Body of pancreas (tissue), 4 donors: ENCODE data around the gene PKN3. TPM values are rescaled to one million over a fixed set of nuclear protein-coding genes. Genes with fewer than 3 reads are reported as not detected.

Experiments used
- ATAC-seq: fragments of 150-250 bp; one replicate; pipeline ENCODE4 v1.9.1; 2016
- DNase-seq, 4 donors: peaks; one replicate each; pipeline ENCODE4 v3.0.0-alpha.2; 2019
- H3K27ac ChIP-seq, 4 donors: fragments of 200-600 bp; sonication (generic); 1 replicate in 3 of 4; 2 replicates in 1 of 4; pipeline versions ENCODE4 v1.5.1 to v1.6.1; 2016 to 2019; ENCODE audit warnings: mild to moderate bottlenecking in 1 of 4, mixed read lengths in 1 of 4, moderate library complexity in 1 of 4
- H3K27me3 ChIP-seq, 2 donors: fragments of 200-600 bp; sonication (generic); one replicate each; pipeline ENCODE4 v1.6.0; 2016; ENCODE audit warnings: mild to moderate bottlenecking in 1 of 2
- H3K36me3 ChIP-seq, 2 donors: fragments of 200-600 bp; sonication (generic); replicated peaks in 1 of 2; 2 replicates each; pipeline ENCODE4 v1.5.1; 2016; ENCODE audit warnings: low read depth in 2 of 2; ENCODE audit not compliant: insufficient read depth in 1 of 2
- H3K4me1 ChIP-seq: fragments of 200-600 bp; sonication (generic); one replicate; pipeline ENCODE4 v1.6.0; 2016
- H3K4me3 ChIP-seq, 2 donors: fragments of 200-600 bp; sonication (generic); 1 replicate in 1 of 2; 2 replicates in 1 of 2; pipeline ENCODE4 v1.5.1; 2016 to 2019
- H3K9me3 ChIP-seq, 3 donors: fragments of 200-600 bp; sonication (generic); 1 replicate in 2 of 3; 2 replicates in 1 of 3; pipeline ENCODE4 v1.5.1; 2016
- CTCF ChIP-seq, 7 experiments: fragments of 450-650 bp in 4 of 7; fragments of 200-600 bp in 3 of 7; sonication (generic) in 3 of 7; IDR thresholded peaks; one replicate each; pipeline ENCODE4 v1.5.1; 2016 to 2019; ENCODE audit warnings: antibody characterized with exemption in 7 of 7
- POLR2A ChIP-seq, 3 donors: fragments of 450-650 bp; IDR thresholded peaks; one replicate each; pipeline ENCODE4 v1.6.1; 2016; ENCODE audit warnings: antibody characterized with exemption in 3 of 3, mild to moderate bottlenecking in 2 of 3
- WGBS, 2 donors: methylation state at CpG; one replicate each; pipeline ENCODE4 v1.1.5; 2017; 5-methylcytosine and 5-hydroxymethylcytosine counted together
- intact Hi-C: fragments of 100-400 bp; cut with DNase I; formaldehyde crosslinking; loops from one replicate; pipeline ENCODE4 v1.15.1; 2023
- total RNA-seq, 2 donors: library from RNA; depleted of rRNA; stranded (reverse); fragments of >200 nt; gene quantifications; one replicate each; pipeline ENCODE4 v1.1.0, GENCODE V29; 2016

The PKN3 gene
- total RNA-seq, 2 donors from 2014 or later = 4.9 to 10.2 TPM

DNA sequence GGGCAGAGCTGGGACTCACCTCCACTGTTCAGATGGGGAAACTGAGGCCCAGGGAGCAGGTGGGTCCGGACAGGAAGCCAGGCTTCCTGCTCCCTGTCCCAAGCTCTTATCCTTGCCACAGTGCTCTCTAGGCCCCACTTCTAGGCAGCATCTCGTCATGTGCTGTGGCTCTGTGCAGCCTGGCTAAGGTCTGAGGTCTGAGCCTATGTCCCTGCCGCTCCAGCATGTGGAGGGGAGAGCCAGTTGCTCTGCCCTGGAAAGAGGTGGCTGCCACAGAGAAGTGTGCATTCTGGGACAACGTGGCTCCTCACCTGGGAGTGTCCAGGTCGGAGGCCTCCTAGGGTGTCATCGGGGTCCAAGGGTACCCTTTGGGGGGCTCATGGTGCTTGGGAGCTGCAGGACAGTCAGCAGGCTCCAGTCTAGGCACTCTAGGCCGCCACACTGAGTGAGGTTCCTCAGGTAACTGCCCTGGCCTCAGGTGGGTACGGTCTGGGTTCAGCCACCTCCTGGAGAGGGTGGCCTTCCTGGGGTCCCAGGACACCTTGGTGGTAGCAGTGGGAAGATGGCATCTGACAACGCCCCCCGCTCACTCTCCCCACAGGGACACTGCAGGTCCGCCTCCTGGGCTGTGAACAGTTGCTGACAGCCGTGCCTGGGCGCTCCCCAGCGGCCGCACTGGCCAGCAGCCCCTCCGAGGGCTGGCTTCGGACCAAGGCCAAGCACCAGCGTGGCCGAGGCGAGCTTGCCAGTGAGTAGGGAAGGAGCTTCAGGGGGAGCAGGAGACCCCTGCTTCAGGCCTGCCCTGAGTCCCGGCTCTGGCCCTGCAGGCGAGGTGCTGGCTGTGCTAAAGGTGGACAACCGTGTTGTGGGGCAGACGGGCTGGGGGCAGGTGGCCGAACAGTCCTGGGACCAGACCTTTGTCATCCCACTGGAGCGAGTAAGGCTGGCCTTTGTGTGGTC, 10.4 kb downstream of the PKN3 start:
- DNase-seq (peak in 1 of 4 donors; percentile 10), ATAC-seq (peak; percentile 39)
- no peak overlapping the region for H3K4me3 ChIP-seq
- TF ChIP-seq POLR2A (IDR thresholded peaks at IDR 0.05) (no peak), CTCF (IDR thresholded peaks at IDR 0.05) (no peak)
- H3K27me3 ChIP-seq = no peaks in the 10 kb centered on the region
- WGBS, 2 donors = 91 to 98% methylated on average over 13 to 24 of the region's 26 CpGs
- intact Hi-C loops = no loop called here
- no peaks in the 10 kb centered on the region for H3K4me1 ChIP-seq
- H3K36me3 ChIP-seq = no peaks in the 10 kb centered on the region
- no peaks in the 10 kb centered on the region for H3K9me3 ChIP-seq
- no peak overlapping the region for H3K27ac ChIP-seq

- H3K4me3 ChIP-seq = no peak overlapping the region
- peak in 1 of 4 donors; percentile 8 for DNase-seq
- no peak for ATAC-seq
- H3K9me3 ChIP-seq = no peaks in the 10 kb centered on the region
- TF ChIP-seq CTCF (IDR thresholded peaks at IDR 0.05) (no peak), POLR2A (IDR thresholded peaks at IDR 0.05) (no peak)
- H3K27me3 ChIP-seq = no peaks in the 10 kb centered on the region
- no peaks in the 10 kb centered on the region for H3K36me3 ChIP-seq
- no peak overlapping the region for H3K27ac ChIP-seq
- no peaks in the 10 kb centered on the region for H3K4me1 ChIP-seq
- intact Hi-C loops = no loop called here
- 90 to 94% methylated on average over 5 to 13 of the region's 13 CpGs for WGBS, 2 donors
These were observed 11.1 kb downstream of the PKN3 start for GRCh38 chr9:128713411-128713780.

DNA sequence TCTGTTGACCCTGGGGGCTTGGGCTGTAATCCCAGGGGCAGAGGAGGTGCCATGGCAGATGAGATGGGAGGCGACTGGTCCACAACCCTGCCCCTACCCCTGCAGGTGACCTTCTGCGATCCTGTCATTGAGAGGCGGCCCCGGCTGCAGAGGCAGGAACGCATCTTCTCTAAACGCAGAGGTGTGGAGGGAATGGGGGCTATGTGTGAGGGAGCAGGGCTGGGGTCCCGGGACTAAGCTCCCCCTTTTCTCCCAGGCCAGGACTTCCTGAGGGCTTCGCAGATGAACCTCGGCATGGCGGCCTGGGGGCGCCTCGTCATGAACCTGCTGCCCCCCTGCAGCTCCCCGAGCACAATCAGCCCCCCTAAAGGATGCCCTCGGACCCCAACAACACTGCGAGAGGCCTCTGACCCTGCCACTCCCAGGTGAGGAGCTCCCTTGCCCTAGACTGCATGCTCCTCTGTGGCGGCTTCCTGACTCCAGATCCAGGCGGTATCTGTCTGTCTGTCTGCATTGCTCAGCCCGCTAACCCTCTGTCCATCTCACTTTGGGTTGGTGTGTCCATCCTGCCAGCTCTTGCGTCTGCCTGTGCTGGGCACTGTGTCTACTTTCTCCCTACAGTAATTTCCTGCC, 11.8 kb downstream of the PKN3 start:
- Histone ChIP-seq H3K4me1 (no peaks in the 10 kb centered on the region), H3K27me3 (no peaks in the 10 kb centered on the region), H3K36me3 (no peaks in the 10 kb centered on the region), H3K27ac (no peak overlapping the region), H3K9me3 (no peaks in the 10 kb centered on the region), H3K4me3 (no peak overlapping the region)
- TF ChIP-seq POLR2A (IDR thresholded peaks at IDR 0.05) (no peak), CTCF (IDR thresholded peaks at IDR 0.05) (no peak)
- intact Hi-C loops = no loop called here
- ATAC-seq (no peak), DNase-seq (peak in 1 of 4 donors; percentile 8)
- 91 to 94% methylated on average over 10 to 19 of the region's 19 CpGs for WGBS, 2 donors

DNA sequence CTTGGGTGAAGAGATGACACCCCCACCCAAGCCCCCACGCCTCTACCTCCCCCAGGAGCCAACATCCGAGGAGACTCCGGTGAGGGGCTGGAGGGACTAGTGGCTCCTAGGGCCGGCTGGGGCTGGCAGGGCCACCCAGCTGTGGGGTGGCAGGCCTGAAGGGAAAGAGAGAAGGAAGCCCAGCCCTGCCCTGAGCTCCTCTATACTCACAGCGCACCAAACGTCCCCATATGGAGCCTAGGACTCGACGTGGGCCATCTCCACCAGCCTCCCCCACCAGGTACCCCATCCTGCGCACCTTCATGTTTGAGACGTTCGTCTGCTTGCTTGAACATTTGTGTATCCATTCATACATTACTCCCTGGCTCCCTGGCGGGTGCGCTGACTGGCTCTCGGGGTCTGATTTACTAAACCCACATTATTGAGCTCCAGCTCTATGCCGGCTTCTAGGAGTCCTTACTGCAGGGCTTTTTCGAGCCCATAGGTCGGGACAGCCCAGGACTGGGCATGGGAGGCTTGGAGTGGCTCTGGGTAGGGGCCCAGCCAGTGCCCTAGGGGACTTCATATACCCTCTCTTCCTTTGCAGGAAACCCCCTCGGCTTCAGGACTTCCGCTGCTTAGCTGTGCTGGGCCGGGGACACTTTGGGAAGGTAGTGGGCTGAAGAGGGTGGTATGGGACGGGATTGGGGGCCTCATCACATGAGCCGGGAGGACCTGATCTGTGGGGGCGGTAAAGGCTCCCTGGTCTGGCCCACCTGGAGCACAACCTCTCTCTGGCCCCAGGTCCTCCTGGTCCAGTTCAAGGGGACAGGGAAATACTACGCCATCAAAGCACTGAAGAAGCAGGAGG, 12.5 kb downstream of the PKN3 start:
- no peak overlapping the region for H3K27ac ChIP-seq
- WGBS, 2 donors = 88 to 92% methylated on average over 12 to 23 of the region's 24 CpGs
- ATAC-seq (no peak), DNase-seq (peak in 1 of 4 donors; percentile 5)
- no peak overlapping the region for H3K4me3 ChIP-seq
- H3K27me3 ChIP-seq = no peaks in the 10 kb centered on the region
- no peaks in the 10 kb centered on the region for H3K4me1 ChIP-seq
- intact Hi-C loops = no loop called here
- H3K9me3 ChIP-seq = no peaks in the 10 kb centered on the region
- H3K36me3 ChIP-seq = no peaks in the 10 kb centered on the region
- TF ChIP-seq POLR2A (IDR thresholded peaks at IDR 0.05) (no peak), CTCF (IDR thresholded peaks at IDR 0.05) (no peak)
